Measurements from ENCODE around the gene ARRDC2. TPM values are rescaled to one million over a fixed set of nuclear protein-coding genes. Genes with fewer than 3 reads are reported as not detected.
A peak's percentile ranks its signal among the peaks of the same experiment; 100 is the strongest.

Gene ARRDC2
- total RNA-seq, 6 experiments from 2014 or later, result 5.3 to 8.1 (median 7.0) TPM

GRCh38 chr19:18016209-18016910 is 8.4 kb downstream of the ARRDC2 start:
- Mint-ChIP-seq H3K36me3 (ENCODE audit: low read depth) (peaks cover 7% of the 10 kb centered on the region; the same call in 1 of the 2 replicates), H3K27ac (no peak overlapping the region), H3K27me3 (ENCODE audit: insufficient read depth) (no peaks in the 10 kb centered on the region), H3K4me3 (no peak overlapping the region), H3K4me1 (ENCODE audit: low read depth) (peaks cover 27% of the 10 kb centered on the region), H3K9me3 (no peaks in the 10 kb centered on the region)
- TF ChIP-seq, protein P1, sequence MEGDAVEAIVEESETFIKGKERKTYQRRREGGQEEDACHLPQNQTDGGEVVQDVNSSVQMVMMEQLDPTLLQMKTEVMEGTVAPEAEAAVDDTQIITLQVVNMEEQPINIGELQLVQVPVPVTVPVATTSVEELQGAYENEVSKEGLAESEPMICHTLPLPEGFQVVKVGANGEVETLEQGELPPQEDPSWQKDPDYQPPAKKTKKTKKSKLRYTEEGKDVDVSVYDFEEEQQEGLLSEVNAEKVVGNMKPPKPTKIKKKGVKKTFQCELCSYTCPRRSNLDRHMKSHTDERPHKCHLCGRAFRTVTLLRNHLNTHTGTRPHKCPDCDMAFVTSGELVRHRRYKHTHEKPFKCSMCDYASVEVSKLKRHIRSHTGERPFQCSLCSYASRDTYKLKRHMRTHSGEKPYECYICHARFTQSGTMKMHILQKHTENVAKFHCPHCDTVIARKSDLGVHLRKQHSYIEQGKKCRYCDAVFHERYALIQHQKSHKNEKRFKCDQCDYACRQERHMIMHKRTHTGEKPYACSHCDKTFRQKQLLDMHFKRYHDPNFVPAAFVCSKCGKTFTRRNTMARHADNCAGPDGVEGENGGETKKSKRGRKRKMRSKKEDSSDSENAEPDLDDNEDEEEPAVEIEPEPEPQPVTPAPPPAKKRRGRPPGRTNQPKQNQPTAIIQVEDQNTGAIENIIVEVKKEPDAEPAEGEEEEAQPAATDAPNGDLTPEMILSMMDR (IDR thresholded peaks at IDR 0.05), result no peak
- DNase-seq, result no peak

GRCh38 chr19:18017275-18018083 is 9.5 kb downstream of the ARRDC2 start:
- H3K9me3 Mint-ChIP-seq, result no peaks in the 10 kb centered on the region
- peak overlapping the region; percentile 6; the same call in 1 of the 2 replicates for H3K27ac Mint-ChIP-seq
- no peak for DNase-seq
- peaks cover 38% of the 10 kb centered on the region for H3K4me1 Mint-ChIP-seq (ENCODE audit: low read depth)
- H3K27me3 Mint-ChIP-seq (ENCODE audit: insufficient read depth), result no peaks in the 10 kb centered on the region
- H3K36me3 Mint-ChIP-seq (ENCODE audit: low read depth), result peaks cover 7% of the 10 kb centered on the region; the same call in 1 of the 2 replicates
- TF ChIP-seq, protein P1 (IDR thresholded peaks at IDR 0.05), result no peak
- no peak overlapping the region for H3K4me3 Mint-ChIP-seq

GRCh38 chr19:18020212-18021085 is 12.5 kb downstream of the ARRDC2 start:
- Mint-ChIP-seq H3K4me1 (ENCODE audit: low read depth) (peaks cover 39% of the 10 kb centered on the region), H3K27ac (peak overlapping the region; percentile 98; the same call in 1 of the 2 replicates), H3K4me3 (peak overlapping the region; percentile 53), H3K27me3 (ENCODE audit: insufficient read depth) (peaks cover 2% of the 10 kb centered on the region; the same call in 1 of the 2 replicates), H3K36me3 (ENCODE audit: low read depth) (no peaks in the 10 kb centered on the region; the same call in 1 of the 2 replicates), H3K9me3 (no peaks in the 10 kb centered on the region)
- DNase-seq, result no peak
- TF ChIP-seq, protein P1 (IDR thresholded peaks at IDR 0.05), result no peak

- H3K4me1 Mint-ChIP-seq (ENCODE audit: low read depth), result peaks cover 39% of the 10 kb centered on the region
- H3K27me3 Mint-ChIP-seq (ENCODE audit: insufficient read depth), result peaks cover 2% of the 10 kb centered on the region; the same call in 1 of the 2 replicates
- no peaks in the 10 kb centered on the region for H3K9me3 Mint-ChIP-seq
- H3K27ac Mint-ChIP-seq, result peak overlapping the region; percentile 98
- H3K36me3 Mint-ChIP-seq (ENCODE audit: low read depth), result no peaks in the 10 kb centered on the region; the same call in 1 of the 2 replicates
- peak; percentile 77 for DNase-seq
- H3K4me3 Mint-ChIP-seq, result peak overlapping the region; percentile 76
- TF ChIP-seq, protein P1 (IDR thresholded peaks at IDR 0.05), result no peak
These were observed 13.3 kb downstream of the ARRDC2 start for GRCh38 chr19:18021121-18021755.
